ENCODE results near the gene RPAP3. TPM values are rescaled to one million over a fixed set of nuclear protein-coding genes. Genes with fewer than 3 reads are reported as not detected.

The RPAP3 gene
- total and polyA plus RNA-seq, 2 experiments from 2014 or later: 31.4 to 69.9 TPM

DNA sequence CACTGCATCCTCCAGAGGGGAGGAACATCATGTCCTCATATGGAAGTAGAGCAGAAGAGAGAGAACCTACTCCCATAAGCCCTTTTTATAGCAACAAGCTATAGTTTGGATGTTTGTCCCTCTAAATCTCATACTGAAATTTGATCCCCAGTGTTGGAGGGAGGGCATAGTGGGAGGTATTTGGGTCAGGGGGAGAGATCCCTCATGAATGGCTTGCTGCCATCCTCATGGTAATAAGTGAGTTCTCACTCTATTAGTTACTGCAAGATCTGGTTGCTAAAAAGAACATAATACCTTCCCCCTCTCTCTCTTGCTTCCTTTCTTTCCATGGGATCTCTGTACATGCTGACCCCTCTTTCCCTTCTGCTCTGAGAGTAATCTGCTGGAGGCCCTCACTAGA is 93.9 kb downstream of the RPAP3 start (continued):
- TF ChIP-seq, protein P1, sequence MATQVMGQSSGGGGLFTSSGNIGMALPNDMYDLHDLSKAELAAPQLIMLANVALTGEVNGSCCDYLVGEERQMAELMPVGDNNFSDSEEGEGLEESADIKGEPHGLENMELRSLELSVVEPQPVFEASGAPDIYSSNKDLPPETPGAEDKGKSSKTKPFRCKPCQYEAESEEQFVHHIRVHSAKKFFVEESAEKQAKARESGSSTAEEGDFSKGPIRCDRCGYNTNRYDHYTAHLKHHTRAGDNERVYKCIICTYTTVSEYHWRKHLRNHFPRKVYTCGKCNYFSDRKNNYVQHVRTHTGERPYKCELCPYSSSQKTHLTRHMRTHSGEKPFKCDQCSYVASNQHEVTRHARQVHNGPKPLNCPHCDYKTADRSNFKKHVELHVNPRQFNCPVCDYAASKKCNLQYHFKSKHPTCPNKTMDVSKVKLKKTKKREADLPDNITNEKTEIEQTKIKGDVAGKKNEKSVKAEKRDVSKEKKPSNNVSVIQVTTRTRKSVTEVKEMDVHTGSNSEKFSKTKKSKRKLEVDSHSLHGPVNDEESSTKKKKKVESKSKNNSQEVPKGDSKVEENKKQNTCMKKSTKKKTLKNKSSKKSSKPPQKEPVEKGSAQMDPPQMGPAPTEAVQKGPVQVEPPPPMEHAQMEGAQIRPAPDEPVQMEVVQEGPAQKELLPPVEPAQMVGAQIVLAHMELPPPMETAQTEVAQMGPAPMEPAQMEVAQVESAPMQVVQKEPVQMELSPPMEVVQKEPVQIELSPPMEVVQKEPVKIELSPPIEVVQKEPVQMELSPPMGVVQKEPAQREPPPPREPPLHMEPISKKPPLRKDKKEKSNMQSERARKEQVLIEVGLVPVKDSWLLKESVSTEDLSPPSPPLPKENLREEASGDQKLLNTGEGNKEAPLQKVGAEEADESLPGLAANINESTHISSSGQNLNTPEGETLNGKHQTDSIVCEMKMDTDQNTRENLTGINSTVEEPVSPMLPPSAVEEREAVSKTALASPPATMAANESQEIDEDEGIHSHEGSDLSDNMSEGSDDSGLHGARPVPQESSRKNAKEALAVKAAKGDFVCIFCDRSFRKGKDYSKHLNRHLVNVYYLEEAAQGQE (IDR thresholded peaks at IDR 0.05; ENCODE audit: unreplicated experiment): no peak

Other genes starting within 250 kb of the RPAP3 start
- gene ENDOU, start 19.5 kb upstream of the RPAP3 start, total RNA-seq (2014; rRNA removed; shearing (Covaris generic)): not detected in 2 replicates
- gene ENDOU, start 19.5 kb upstream of the RPAP3 start, polyA plus RNA-seq (2016; fragmentation: Nextera tagmentation; extraction: Ambion mirVana): not detected in 2 replicates
- 10.4 and 11.8 TPM in 2 replicates for gene RAPGEF3, start 52.9 kb upstream of the RPAP3 start, total RNA-seq (2014; rRNA removed; shearing (Covaris generic))
- gene RAPGEF3, start 52.9 kb upstream of the RPAP3 start, polyA plus RNA-seq (2016; fragmentation: Nextera tagmentation; extraction: Ambion mirVana): 2.3 and 3.0 TPM in 2 replicates
- 9.0 and 16.8 TPM in 2 replicates for gene SLC48A1, start 67.2 kb upstream of the RPAP3 start, total RNA-seq (2014; rRNA removed; shearing (Covaris generic))
- 5.8 TPM in 2 replicates for gene SLC48A1, start 67.2 kb upstream of the RPAP3 start, polyA plus RNA-seq (2016; fragmentation: Nextera tagmentation; extraction: Ambion mirVana)
- 55.1 and 60.1 TPM in 2 replicates for gene HDAC7, start 113.9 kb upstream of the RPAP3 start, total RNA-seq (2014; rRNA removed; shearing (Covaris generic))
- 37.3 and 41.3 TPM in 2 replicates for gene HDAC7, start 113.9 kb upstream of the RPAP3 start, polyA plus RNA-seq (2016; fragmentation: Nextera tagmentation; extraction: Ambion mirVana)
- gene VDR, start 199.0 kb upstream of the RPAP3 start, total RNA-seq (2014; rRNA removed; shearing (Covaris generic)): 1.1 and 1.4 TPM in 2 replicates
- gene VDR, start 199.0 kb upstream of the RPAP3 start, polyA plus RNA-seq (2016; fragmentation: Nextera tagmentation; extraction: Ambion mirVana): 0.35 and 0.37 TPM in 2 replicates

Data from GM23338 (cell line).